OCI-LY3 (cell line): ENCODE results near the gene LNX1.

Experiments
- CTCF ChIP-seq: fragments of 200-600, 300-600 bp; sonication (generic); IDR thresholded peaks from 2 replicates; pipeline ENCODE4 v1.5.1; 2014; ENCODE audit warnings: antibody characterized with exemption, low read length, low read depth
- EZH2phosphoT487 ChIP-seq: fragments of 200-600 bp; shearing (Covaris generic); IDR thresholded peaks from 2 replicates; pipeline ENCODE4 v1.6.1; 2018; ENCODE audit warnings: antibody characterized with exemption, mixed run types, low read depth

DNA sequence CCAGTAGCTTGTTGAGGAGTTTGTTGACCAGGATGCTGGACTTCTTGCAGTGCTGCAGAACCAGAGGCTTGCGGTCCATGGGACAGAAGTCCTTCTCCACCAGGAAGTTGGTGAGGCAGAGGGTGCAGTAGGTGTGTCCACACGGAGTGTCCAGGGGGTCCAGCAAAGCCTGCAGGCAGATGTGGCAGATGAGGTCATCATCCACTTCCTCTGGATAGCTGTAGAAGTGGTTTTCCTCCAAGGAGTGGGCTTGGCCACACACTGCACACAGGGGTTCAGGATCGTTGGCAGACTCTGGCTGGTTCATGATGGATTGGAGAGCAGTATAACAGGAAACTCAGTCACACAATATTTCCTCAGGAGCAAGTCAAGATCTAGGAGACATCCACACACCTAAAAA is 17.6 kb downstream of the LNX1 start:
- TF ChIP-seq CTCF (no peak), EZH2phosphoT487 (no peak)
